HG02870 (cell line): ENCODE results near the gene CHDH.
A peak's percentile ranks its signal among the peaks of the same experiment; 100 is the strongest.

Experiments
- ATAC-seq: cut with Tn5 transposase; IDR thresholded peaks from one replicate; pipeline ENCODE4 v1.9.1; 2021; ENCODE audit warnings: mild to moderate bottlenecking, moderate library complexity; ENCODE audit not compliant: unreplicated experiment

Gene CHDH

DNA sequence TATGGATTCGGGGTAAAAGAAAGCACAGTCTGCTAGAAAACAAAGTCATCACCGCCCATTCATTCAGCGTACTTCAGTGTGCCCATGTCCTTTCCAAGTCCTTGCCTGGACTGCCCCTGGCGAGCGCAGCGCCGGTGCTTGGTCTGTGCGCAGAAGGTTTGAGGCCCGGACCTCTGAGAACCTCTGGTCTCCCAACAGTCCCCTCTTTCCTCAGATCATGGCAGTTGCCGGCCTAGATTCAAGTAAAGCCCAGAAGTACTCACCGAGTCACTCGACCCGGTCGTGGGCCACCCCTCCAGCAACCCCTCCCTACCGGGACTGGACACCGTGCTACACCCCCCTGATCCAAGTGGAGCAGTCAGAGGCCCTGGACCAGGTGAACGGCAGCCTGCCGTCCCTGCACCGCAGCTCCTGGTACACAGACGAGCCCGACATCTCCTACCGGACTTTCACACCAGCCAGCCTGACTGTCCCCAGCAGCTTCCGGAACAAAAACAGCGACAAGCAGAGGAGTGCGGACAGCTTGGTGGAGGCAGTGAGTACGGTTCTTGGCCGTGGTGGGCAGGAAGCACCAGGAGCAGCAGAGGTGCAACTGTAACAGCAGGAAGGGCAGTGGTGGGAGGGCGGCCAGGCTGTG is 36.3 kb downstream of the CHDH start:
- ATAC-seq: no peak

DNA sequence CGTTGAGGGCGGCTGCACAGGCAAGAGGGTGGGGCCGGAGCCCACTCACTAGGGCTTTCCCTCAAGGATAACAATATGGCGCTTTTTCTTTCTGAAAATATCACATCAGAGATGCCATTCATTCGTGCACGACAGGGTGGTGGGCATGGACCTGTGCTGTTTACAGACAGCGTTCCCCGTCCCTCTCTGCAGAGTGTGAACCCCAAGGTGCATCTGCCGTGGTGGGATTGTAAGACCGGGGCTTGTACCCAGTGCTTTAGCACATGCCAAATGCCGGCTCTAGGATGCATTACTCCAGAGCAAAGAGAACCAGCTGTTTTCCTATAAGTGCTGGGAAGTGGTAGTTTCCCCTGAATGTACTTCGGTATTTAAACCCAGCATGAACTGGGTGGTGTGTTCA is 37.0 kb downstream of the CHDH start:
- no peak for ATAC-seq

DNA sequence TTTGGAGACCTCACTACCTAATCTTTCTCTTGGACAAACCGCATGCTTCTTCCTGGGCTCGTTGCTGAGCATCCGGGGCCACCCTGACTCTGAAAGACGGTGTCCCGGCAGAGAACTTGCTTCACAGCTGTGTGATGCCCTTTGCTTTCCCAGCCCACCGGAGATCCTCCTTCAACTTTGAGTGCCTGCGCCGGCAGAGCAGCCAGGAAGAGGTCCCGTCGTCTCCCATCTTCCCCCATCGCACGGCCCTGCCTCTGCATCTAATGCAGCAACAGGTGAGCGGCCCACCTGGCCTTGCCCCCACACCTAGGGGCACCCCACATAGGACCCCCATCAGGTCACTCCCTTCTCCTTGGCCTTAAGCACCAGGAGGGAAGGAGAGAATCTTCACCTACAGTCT is 37.7 kb downstream of the CHDH start:
- no peak for ATAC-seq

DNA sequence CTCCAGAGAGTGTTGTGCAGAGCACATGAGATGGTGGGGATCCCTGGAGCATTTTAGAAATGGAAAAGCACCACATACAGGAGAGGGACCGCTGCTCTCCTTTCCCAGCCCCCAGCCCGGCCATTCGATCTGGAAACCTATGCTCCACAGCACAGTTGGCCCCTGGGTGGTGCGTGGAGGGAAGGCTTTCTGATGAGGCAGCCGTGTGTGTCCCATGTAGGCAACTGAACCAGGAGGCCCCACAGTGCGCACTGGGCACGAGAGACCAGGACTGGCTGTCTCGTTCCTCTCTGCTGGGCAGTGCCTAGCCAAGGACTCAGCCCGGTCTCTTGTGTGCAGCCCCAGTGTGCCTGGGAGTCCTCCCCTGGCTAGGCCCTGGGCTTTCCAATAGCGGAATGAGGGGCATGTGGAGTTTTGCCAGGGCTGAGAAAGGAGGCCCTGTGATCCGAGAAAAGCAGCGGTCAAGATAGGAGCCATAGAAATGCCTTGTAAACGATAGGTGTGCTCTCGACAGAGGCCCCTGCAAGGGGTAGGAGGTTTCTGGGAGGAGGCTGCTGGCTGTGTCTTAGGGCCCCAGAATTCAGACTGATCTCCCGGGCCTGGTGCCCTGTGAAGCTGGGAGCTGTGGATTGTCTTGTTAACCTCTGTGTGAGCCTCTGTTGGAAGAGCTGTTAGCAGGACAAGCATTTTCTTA is 39.0 kb downstream of the CHDH start:
- no peak for ATAC-seq

DNA sequence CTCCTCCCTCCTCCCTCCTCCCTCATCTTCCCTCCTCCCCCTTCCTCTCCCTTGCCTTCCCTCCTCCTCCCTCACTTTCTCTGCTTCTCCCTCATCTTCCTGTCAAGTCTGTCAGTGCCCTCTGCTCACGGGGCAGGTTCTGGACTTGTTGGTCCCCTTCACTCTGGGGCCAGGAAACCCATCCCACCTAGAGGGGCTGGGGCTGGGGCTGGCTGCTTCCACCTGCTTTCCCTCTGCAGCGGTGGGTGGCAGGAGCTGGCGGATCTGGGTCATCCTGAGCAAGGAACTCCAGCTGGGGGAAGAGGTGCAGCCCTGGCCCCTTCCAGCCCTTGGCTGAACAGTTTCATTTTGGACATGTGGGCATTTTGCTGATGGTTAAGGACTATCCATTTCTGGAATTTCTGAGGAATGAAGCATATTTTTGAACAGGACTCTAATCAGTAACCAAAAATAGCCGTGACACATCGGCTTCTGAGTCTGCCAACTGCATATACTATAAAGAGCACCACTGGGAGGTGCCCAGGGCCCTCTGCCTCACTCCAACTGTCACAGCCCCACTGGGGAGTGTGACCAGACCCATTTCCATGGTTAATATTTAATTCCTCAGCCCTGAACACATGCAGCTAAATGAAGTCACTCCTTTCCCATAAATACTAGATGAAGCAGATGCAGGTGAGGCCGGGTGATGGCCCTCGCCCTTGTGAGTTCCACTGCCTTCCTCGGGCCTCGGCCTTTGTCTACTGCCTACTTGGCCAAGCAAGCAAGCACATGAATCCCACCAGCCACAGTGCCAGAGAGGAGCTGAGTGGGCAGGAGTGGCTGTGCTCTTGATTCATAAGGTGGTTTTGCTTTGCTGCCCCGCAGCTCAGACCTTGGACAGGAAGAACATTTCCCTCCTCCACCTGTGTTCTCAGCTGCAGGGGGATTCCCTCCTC is 39.8 kb downstream of the CHDH start:
- ATAC-seq: no peak

DNA sequence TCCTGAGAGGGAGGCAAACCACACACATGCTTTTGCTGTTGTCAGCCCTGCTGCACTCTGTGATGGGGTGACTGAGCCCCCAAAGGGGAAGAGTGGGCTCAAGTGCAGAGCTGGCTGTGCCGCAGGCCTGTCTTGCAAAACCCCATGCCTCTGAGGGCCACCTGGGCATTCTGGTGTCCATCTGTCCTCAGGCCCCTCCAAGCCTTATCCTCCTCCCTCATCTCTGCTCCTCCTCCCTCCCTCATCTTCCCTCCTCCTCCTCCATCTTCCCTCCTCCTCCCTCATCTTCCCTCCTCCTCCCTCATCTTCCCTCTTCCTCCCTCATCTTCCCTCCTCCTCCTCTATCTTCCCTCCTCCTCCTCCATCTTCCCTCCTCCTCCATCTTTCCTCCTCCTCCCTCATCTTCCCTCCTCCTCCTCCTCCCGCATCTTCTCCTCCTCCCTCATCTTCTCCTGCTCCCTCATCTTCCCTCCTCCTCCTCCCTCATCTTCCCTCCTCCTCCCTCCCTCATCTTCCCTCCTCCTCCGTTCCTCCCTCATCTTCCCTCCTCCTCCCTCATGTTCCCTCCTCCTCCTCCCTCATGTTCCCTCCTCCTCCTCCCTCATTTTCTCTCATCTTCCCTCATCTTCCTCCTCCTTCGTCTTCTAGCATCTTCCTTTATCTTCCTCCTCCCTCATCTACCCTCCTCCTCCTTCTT is 40.6 kb downstream of the CHDH start:
- ATAC-seq: no peak

DNA sequence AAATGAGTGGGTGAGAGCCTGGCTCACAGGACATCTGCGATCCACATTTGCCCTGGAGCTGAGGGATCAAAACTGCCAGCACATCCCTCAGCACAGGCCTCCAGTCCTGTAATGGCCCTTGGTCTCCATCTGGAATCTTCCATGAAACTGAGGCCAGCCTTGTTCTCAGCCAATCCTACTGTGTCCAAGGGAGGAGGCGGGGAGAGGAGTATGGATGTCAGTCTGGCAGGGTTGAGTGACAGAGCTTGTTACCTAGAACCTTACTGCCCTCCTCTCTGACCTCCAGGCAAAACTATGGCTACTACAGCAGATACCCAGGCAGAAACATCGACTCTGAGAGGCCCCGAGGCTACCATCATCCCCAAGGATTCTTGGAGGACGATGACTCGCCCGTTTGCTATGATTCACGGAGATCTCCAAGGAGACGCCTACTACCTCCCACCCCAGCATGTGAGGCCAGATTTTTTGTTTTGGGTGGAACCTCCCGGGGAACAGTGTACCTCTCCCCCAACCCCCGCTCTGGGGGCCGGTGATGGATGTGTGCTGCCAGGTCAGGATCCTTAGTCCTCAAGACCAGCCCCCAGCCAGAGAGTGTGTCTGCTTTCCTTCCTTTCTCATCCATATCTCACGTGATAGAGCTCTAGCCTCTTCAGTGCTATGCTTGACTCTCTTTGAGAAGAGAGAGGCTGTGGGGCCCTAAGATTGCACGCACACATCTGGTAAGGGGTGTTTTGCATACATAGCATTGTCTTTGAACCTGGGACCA is 41.3 kb downstream of the CHDH start:
- ATAC-seq: peak; percentile 93

DNA sequence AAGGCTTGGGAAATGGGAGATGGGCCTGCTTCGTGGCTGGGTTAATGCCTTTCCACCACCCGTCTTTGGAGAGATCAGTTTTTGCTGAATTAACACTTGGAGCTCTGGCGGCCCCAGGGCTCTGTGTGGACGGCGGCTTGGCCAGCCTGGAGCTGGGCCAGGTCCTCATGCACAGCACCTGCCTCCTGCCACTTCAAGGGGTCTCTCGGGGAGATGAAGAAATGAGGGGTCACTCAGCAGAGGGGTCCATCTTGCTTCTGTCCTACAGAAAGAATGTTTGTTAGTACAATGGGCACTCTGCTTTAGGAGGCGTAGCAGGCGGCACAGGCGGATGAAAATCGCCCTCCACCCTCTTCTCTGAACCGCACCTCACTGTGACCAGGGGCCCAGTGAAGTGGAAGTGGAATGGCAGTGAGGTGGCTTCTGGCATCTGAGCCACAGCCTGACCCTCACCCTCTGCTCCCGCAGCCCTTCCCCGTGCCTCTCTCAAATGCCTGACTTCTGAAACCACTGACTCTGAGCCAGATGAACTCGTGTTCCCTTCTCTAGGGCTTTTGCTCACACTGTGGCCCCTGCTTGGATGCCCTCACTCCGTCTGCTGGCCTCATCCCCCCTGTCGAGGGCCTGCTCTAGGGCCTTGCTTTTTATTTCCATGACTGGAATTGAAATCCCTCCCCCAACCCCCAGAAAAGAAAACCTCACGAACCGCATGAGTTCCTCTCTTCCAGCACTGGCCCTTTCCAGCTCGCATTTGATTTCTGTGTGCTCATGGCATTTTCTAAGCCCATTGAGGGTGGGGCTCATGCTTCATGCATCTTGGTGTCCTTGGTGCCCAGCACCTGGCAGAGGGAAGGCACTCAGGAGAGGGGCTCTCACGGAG is 42.2 kb downstream of the CHDH start:
- ATAC-seq: no peak

DNA sequence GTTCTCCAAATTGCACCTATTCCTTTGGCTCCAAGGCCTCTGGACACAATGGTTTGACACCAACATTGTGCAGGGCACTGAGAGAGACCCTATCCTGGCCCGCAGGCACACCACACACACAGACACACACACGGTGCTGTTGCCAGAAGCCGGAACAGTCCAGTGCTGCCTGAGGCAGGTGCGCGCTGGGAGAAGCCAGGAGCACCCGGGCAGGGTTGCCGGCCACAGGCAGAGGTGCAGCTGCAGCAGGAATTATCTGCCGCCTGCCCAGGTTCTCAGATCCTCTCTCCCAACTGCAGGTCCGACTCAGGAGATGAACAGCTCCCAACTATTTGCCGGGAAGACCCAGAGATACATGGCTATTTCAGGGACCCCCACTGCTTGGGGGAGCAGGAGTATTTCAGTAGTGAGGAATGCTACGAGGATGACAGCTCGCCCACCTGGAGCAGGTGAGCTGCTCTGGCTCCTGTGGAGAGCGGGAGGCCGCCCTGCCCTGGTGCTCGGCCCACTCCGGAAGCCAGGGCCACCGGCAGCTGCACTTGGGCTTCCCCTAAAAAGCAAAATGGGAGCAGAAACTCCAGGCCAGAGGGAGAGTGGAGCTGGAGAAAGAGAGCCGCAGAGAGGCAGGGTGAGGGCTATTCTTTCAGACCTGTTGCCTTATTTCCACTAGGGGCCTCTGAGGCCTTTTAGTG is 42.9 kb downstream of the CHDH start:
- no peak for ATAC-seq

DNA sequence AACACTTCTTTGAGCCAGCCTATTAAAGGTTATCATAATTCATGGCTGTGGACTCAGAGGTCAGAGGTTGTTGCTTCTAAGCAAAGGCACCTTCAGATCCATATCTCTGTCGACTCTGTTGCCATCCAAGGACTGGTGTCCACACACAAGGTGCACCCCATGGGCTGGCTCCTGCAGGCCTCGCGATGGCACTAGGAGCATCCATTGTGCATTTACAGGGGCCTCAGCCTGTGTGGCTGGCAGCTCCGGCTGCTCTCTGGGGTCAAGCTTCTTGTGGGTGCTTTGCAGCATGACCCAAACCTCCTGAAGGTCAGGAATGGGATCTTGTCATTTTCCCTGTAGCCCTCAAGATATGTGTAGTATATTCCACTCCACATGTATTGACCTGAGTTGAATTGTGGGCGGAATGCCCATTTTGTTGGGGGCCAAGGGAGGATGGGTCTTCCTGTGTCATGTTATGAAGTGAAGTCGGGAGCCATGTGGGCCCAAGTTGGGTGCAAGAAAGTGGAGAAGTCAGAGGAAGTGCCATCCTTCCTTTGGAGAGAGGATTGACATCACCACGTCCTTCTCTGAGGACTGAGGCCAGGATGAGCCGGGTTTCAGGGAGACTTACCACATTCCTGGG is 43.9 kb downstream of the CHDH start:
- no peak for ATAC-seq

DNA sequence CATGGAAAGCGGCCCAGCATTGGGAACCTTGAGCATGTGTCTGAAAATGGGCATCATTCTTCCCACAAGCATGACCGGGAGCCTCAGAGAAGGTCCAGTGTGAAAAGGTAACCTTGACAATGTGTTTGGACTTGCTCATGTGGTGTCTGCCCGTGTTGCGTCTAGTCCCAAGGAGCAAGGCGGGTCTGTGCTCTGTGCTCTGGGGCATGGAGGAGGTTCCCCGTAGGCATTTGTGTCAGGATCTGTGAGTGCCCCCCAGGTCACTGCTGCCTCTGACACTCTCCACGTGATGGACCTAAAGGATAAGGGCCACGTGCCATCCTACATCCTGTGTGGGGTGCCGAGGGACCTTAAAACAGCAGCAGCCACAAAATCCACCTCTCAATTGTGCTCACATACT is 44.9 kb downstream of the CHDH start:
- no peak for ATAC-seq

DNA sequence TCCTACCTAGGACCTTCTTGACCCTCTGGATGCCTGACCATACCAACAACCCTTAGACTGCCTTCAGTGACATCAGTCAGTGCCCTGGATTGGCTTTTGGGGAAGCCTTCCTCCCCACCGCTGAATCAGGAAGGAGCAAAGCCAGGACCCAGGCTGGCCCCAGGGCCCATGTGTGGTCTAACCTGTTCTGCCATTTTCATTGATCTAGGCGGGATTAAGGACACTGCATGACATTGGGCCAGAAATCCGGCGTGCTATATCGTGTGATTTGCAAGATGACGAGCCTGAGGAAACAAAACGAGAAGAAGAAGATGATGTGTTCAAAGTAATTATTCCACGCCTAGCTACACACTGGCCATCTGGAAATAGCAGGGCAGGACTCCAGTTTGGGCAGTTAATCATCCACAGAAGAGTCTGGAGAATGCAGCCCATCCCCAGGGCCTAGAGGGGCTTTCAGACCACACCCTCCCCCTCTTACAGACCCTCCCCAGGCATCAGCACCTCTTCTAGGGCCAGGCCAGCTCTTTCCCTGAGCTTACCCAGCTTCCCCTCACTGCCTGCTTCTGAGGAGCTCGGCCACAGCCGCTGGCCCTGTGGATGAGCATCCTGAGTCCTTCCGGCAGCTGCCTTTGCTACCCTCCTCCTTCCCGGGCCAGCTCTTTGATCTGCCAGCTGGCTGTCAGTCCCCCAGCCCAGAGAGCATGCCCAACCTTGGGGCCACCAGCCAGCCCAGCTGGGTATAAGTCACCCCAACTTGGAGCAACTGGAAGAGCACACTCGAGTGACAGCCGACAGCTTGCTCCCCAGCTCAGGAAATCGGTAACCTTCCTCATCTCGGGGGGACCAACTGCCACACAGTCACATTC is 45.9 kb downstream of the CHDH start:
- ATAC-seq: no peak

DNA sequence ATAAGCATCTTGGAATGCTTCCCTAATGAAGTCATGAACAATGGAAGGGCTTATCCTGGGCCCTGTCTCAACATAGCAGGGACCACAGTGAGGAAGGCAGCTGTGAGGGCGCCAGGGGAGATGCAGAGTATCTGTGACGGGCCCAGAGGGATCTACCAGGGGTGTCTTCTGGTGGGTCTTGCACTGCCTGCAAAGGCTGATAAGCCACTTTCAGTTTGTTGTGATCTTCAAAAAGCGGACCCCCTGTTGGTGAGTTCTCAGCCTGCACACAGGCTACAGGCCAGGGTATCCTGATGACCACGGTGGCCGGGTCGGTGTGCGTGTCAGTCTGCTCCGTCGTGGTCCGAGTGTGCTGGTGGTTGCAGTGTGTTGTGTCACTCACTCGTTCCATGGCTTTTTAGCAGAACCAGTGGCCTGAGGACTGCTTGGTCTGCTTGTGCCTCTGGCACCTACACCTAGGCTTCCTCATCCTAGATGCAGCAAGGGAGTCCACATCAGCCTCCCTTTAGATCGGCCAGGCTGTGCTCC is 46.8 kb downstream of the CHDH start:
- ATAC-seq: no peak

DNA sequence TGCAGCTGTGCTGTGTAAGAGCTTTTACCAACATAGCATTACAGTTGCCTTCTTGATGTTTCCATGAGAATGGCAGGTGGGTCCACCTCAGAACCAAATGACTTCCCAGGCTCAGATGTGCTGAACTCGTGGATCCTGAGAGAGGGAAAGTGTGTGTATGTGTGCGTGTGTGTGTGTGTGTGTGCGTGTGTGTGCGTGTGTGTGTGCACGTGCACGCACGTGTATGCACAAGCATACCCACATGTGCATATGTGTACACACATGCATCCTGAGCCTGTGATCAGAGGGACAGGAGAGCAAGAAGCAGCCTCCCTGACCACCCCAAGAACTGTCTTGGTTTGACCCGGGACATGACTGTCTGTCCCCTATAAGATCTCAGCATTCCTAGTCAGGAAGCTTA is 48.1 kb downstream of the CHDH start:
- no peak for ATAC-seq

DNA sequence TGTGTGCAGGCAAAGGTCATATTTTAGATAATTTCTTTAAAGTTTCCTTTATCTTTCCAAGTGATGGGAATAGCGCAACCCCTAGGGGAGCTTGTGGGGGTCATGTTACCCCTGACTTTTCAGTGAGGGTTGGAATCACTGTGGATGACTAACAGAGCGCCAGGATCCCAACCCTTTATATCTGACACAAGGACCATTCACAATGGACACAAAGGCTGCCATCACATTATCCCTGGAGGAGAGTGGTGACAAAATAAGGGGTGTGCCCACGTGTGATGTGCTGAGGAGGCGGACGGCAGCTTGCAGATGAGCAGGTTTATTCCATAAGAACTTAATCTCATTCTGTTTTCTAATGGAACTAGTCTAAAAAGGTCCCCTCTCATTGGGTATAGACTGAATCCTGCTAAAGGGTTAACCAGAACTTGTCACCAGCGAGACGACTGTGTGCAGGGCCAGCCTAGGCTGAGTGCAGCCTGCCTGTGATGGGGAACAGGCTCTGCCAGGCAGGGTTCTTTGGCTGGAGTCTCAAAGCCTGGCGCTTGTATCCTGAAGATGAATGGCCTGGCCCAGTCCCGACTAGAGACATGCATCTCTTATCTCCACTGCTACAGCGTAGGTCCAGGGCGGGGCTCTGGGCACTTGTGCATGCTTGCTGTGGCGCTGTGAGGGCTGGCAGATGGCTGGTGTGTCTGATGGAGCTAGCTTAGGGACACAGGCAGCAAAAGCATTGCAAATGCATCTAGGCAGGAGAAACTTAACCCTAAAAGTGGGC is 50.2 kb downstream of the CHDH start:
- no peak for ATAC-seq

DNA sequence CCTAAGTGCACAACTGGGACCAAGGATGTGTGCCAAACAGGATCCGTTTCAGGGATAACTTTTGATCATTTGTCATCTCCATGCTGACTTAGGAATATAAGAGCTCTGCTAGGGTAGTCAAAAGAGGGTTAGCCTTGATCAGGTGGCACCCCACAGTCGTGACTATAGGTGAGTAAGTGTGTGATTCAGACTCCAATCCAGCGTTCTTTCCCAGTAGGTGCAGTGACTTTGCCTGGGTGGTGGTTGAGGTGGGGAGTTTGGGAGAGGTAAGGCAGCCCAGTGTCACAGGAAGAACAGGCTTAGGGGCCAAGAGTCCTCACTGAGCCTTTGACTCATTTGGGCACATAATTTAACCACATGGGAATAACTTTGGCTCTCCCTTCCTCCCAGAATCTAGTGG is 51.0 kb downstream of the CHDH start:
- ATAC-seq: no peak

DNA sequence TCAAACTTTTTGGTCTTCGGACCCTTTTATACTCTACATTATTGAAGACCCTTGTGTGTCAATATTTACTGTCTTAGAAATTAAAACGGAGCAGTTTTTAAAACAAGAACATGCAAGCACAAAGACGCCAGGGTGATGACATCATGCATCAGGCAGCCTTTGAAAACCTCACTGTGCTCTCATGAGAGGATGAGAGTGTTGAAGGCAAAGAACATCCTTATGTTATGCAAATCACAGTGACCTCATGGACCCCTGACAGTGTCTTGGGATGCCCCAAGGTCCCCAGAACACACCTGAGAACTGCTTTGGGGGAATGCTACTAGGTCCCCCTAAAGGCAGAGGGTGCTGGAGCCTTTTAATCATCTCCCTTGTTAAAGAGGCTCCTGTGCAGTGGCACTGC is 51.6 kb downstream of the CHDH start:
- no peak for ATAC-seq
